HepG2 (cell line): Measurements from ENCODE around the gene PLXNA4. TPM values are rescaled to one million over a fixed set of nuclear protein-coding genes. Genes with fewer than 3 reads are reported as not detected.

Experiments
- EHMT2 ChIP-seq: fragments of 200-600 bp; sonication (generic); IDR thresholded peaks from 2 replicates; pipeline ENCODE4 v1.7.0; 2017; ENCODE audit warnings: antibody characterized with exemption, low read depth, low read length, borderline replicate concordance
- EP300 ChIP-seq, 3 experiments: sonication (generic) in 1 of 3; formaldehyde crosslinking in 1 of 3; IDR thresholded peaks; 2 replicates each; pipeline versions ENCODE4 v1.5.1 to v1.6.1; 2011 to 2020; ENCODE audit warnings: low read depth in 2 of 3, low read length in 2 of 3, borderline replicate concordance in 1 of 3, improper control_type of control experiment in 1 of 3, mild to moderate bottlenecking in 1 of 3, missing genetic modification reagents in 1 of 3, moderate library complexity in 1 of 3
- NCOA2 ChIP-seq: sonication (generic); formaldehyde crosslinking; IDR thresholded peaks from 2 replicates; pipeline ENCODE4 v1.8.0; 2022; ENCODE audit warnings: inconsistent platforms
- NCOR1 ChIP-seq: fragments of 200-600 bp; sonication (generic); IDR thresholded peaks from 2 replicates; pipeline ENCODE4 v1.7.0; 2017; ENCODE audit warnings: antibody characterized with exemption, low read length, borderline replicate concordance
- SMAD1 ChIP-seq: sonication (generic); formaldehyde crosslinking; IDR thresholded peaks from 2 replicates; pipeline ENCODE4 v1.4.0; 2020; ENCODE audit warnings: missing genetic modification reagents, low read depth, mild to moderate bottlenecking, borderline replicate concordance
- SOX6 ChIP-seq, 2 experiments: fragments of 450-650 bp in 1 of 2; sonication (generic) in 1 of 2; formaldehyde crosslinking in 1 of 2; IDR thresholded peaks; 2 replicates each; pipeline versions ENCODE4 v1.4.0 to v1.6.1; 2017 to 2020; ENCODE audit warnings: antibody characterized with exemption in 1 of 2, mild to moderate bottlenecking in 1 of 2, missing genetic modification reagents in 1 of 2
- polyA plus RNA-seq, 8 experiments: library from polyadenylated mRNA; depleted of rRNA in 3 of 8; stranded (reverse) in 7 of 8; unstranded in 1 of 8; fragments of >200 nt; fragmentation: Illumina TruSeq in 4 of 8; extraction: Trizol in 4 of 8; gene quantifications; 2 replicates each; pipeline versions ENCODE4 v1.2.1 to v1.2.3, GENCODE V29; 2011 to 2016; ENCODE audit warnings: low read depth in 4 of 8, missing spikeins in 1 of 8, mixed read lengths in 1 of 8; ENCODE audit not compliant: insufficient read depth in 1 of 8
- total RNA-seq, 5 experiments: library from RNA; depleted of rRNA; stranded (reverse); fragments of >200 nt; fragmentation: Illumina TruSeq; extraction: Trizol; gene quantifications; 2 replicates each; pipeline ENCODE4 v1.2.3, GENCODE V29; 2016; ENCODE audit warnings: low read depth in 1 of 5
- TF ChIP-seq, protein P1 (sequence below): sonication (generic); formaldehyde crosslinking; IDR thresholded peaks from 2 replicates; pipeline ENCODE4 v1.5.0; 2020; ENCODE audit warnings: mild to moderate bottlenecking, missing genetic modification reagents
- TF ChIP-seq, protein P2 (sequence below): sonication (generic); formaldehyde crosslinking; IDR thresholded peaks from 2 replicates; pipeline ENCODE4 v1.4.0; 2020; ENCODE audit warnings: mild to moderate bottlenecking, missing genetic modification reagents
- TF ChIP-seq, protein P3 (sequence below): sonication (generic); formaldehyde crosslinking; conservative IDR thresholded peaks from 2 replicates; pipeline ENCODE4 v1.4.0; 2020; ENCODE audit warnings: mild to moderate bottlenecking, missing genetic modification reagents, moderate library complexity

Gene PLXNA4
- total and polyA plus RNA-seq, 2 of the 13 experiments (the other 11 are each of a cell fraction or from before 2014, with no cell fraction given): 0.01 to 0.04 TPM

DNA sequence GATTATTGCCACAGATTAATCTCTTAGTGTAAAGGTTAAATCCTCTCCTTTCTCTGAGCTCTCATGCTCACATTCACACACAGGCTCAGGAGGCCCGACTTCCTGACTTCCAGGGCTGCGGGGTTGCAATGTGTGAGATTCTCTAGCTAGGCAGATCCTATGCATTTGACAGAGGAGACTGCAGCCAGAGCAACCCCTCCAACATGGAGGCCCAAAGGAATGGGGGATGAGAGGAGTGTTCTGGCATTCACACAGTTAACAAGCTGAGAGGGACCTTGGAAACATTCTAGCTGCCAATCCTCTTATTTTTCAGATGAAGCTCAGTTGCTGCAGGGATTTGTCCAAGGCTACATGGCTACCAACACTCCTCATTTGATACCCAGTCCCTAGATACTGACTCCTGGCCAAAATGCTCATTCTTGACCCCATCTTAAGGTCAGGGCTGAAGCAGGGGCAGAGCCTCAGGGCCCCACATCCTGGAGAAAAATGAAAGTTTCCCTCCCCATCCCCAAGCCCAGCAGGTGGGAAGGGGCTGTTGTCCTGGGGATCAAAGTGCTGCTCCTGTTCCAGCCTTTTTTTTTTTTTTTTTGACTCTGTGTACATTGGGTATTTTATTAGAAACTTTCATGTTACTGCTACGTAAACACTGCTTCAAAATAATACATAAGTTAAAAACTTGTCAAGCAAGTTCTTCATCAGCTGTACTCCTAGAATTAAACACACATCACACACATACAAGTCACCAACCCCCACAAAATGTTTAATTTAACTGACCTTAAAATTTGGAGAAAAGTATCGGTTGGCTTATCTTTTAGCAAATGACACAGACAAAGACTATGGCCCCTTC, 325.6 kb downstream of the PLXNA4 start (continued):
- TF ChIP-seq, protein P1, sequence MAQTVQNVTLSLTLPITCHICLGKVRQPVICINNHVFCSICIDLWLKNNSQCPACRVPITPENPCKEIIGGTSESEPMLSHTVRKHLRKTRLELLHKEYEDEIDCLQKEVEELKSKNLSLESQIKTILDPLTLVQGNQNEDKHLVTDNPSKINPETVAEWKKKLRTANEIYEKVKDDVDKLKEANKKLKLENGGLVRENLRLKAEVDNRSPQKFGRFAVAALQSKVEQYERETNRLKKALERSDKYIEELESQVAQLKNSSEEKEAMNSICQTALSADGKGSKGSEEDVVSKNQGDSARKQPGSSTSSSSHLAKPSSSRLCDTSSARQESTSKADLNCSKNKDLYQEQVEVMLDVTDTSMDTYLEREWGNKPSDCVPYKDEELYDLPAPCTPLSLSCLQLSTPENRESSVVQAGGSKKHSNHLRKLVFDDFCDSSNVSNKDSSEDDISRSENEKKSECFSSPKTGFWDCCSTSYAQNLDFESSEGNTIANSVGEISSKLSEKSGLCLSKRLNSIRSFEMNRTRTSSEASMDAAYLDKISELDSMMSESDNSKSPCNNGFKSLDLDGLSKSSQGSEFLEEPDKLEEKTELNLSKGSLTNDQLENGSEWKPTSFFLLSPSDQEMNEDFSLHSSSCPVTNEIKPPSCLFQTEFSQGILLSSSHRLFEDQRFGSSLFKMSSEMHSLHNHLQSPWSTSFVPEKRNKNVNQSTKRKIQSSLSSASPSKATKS (CRISPR knock-in tag): no peak
- TF ChIP-seq SOX6 (IDR thresholded peaks at IDR 0.05) (no peak), SOX6 (CRISPR knock-in tag; IDR thresholded peaks at IDR 0.05) (peak; percentile 66; the same call in 1 of the 2 replicates), EHMT2 (peak; percentile 60; the same call in 1 of the 2 replicates), SMAD1 (no peak), NCOA2 (CRISPR knock-in tag) (no peak; the same call in 1 of the 2 replicates), EP300 (IDR thresholded peaks at IDR 0.05; ENCODE audit: low read depth in 2 of 2, low read length in 2 of 2) (peak in 1 of 2 experiments; percentile 38; a peak in 1 of 4 replicates), EP300 (CRISPR knock-in tag; IDR thresholded peaks at IDR 0.05; ENCODE audit: borderline replicate concordance) (no peak), NCOR1 (0 out of 2 replicates have a peak, but pooled peaks have one; percentile 32)
- TF ChIP-seq, protein P2, sequence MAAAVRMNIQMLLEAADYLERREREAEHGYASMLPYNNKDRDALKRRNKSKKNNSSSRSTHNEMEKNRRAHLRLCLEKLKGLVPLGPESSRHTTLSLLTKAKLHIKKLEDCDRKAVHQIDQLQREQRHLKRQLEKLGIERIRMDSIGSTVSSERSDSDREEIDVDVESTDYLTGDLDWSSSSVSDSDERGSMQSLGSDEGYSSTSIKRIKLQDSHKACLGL (CRISPR knock-in tag): no peak
- TF ChIP-seq, protein P3, sequence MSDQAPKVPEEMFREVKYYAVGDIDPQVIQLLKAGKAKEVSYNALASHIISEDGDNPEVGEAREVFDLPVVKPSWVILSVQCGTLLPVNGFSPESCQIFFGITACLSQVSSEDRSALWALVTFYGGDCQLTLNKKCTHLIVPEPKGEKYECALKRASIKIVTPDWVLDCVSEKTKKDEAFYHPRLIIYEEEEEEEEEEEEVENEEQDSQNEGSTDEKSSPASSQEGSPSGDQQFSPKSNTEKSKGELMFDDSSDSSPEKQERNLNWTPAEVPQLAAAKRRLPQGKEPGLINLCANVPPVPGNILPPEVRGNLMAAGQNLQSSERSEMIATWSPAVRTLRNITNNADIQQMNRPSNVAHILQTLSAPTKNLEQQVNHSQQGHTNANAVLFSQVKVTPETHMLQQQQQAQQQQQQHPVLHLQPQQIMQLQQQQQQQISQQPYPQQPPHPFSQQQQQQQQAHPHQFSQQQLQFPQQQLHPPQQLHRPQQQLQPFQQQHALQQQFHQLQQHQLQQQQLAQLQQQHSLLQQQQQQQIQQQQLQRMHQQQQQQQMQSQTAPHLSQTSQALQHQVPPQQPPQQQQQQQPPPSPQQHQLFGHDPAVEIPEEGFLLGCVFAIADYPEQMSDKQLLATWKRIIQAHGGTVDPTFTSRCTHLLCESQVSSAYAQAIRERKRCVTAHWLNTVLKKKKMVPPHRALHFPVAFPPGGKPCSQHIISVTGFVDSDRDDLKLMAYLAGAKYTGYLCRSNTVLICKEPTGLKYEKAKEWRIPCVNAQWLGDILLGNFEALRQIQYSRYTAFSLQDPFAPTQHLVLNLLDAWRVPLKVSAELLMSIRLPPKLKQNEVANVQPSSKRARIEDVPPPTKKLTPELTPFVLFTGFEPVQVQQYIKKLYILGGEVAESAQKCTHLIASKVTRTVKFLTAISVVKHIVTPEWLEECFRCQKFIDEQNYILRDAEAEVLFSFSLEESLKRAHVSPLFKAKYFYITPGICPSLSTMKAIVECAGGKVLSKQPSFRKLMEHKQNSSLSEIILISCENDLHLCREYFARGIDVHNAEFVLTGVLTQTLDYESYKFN (CRISPR knock-in tag): peak; percentile 67
